ENCODE measurements around the gene DPF3. TPM values are rescaled to one million over a fixed set of nuclear protein-coding genes. Genes with fewer than 3 reads are reported as not detected.

The DPF3 gene
- total RNA-seq, 4 donors from 2014 or later = 0.19 to 3.8 (median 0.58) TPM

DNA sequence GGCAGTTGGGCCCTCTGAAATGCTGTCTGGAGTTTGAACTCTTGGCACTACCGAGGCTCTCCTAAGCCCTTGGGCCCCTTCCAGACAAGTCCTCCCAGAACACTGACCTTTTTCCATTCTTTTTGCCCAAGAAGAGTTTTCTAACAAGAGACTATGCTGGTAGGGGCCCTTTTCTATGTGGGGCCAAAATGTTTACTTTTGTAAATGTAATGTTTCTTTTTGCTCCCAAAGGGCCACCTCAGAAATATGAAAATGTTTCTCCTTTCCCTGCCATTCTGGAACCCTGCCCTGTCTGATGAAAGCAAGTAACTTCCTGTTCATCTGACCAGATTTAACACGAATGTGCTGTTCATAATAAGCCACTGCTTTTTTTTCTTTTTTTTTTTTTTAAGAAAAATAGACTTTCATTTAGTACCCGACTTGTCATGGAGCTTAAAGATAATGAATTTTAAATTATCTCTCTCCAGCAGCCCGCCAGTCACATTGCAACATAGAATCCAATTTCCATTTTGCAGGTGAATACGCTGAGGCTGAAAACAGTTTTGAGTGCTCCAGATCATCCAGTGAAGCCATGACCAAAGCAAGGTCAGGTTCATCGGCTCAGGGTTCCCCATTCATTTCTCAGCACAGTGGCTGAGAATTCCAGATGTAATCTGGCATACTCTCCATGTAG, 169.9 kb downstream of the DPF3 start:
- TF ChIP-seq, protein P1, sequence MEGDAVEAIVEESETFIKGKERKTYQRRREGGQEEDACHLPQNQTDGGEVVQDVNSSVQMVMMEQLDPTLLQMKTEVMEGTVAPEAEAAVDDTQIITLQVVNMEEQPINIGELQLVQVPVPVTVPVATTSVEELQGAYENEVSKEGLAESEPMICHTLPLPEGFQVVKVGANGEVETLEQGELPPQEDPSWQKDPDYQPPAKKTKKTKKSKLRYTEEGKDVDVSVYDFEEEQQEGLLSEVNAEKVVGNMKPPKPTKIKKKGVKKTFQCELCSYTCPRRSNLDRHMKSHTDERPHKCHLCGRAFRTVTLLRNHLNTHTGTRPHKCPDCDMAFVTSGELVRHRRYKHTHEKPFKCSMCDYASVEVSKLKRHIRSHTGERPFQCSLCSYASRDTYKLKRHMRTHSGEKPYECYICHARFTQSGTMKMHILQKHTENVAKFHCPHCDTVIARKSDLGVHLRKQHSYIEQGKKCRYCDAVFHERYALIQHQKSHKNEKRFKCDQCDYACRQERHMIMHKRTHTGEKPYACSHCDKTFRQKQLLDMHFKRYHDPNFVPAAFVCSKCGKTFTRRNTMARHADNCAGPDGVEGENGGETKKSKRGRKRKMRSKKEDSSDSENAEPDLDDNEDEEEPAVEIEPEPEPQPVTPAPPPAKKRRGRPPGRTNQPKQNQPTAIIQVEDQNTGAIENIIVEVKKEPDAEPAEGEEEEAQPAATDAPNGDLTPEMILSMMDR (IDR thresholded peaks at IDR 0.05) = no peak
- no peak for DNase-seq (ENCODE audit: low spot score)
- ATAC-seq (ENCODE audit: low FRiP score) = no peak

DNA sequence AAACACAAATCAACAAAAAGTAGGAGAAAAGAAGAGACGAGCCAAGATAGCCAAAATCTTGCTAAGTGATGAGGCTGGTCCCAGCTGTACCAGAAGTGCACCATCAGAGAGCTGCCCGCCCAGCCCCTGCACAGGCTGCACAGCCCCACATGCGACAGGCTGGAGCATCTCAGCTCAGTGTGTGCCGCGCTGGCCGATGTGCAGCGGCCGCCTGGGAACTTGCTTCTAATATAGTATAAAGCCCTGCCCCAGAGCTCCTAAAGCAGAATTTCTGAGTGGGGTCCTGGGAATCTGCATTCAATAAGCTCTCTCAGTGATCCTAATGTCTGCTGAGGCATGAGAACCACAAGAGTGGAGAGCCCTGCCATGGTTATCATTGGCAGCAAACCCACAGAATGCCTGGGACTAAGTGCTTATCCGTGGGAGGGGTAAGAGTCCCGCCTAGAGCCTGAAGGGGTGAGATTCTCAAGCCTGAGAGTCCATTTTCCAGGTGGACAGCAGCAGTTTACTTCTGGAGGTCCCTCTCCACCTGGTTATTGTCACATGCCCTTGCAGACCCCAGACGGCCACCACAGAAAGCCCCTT, 171.6 kb downstream of the DPF3 start:
- no peak for ATAC-seq (ENCODE audit: low FRiP score)
- TF ChIP-seq, protein P1 (IDR thresholded peaks at IDR 0.05) = no peak
- no peak for DNase-seq (ENCODE audit: low spot score)

DNA sequence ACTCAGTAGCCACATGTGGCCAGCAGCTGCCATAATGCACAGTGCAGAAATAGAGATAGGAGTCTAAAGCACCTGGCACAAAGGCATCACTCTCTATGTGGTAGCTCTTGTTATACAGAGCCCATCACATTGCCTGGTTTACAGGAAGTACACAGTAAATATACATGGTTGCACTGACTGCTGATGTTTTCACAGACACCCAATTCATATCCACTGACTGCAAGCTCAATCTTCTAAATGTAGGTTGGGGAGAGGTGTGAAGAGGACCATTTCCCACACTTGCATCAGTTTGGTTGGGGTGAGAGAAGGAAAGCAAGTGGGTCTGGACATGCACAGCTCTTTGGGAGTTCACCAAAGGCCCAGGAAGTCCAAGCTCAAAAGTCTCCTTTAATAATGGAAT, 172.8 kb downstream of the DPF3 start:
- ATAC-seq (ENCODE audit: low FRiP score) = no peak
- DNase-seq (ENCODE audit: low spot score) = no peak
- TF ChIP-seq, protein P1 (IDR thresholded peaks at IDR 0.05) = no peak

DNA sequence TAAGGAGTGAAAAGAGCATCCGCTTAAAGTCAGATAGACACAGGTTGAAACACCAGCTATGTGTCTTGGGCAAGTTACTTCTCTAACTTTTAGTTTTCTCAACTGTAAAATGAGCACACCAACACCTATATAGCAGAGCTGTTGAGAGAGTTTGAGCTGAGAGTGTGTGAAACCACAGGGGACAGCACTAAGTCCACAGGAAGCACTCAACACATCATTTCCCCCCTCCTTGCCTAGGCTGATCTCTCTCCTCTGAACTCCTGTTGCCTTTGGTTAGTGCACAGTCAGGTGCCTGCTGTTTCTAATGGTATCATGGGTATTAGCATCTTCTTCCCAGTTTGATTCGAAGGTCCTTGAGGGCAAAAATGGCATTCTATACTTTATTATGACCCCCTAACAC, 176.7 kb downstream of the DPF3 start:
- ATAC-seq (ENCODE audit: low FRiP score) (no peak), DNase-seq (ENCODE audit: low spot score) (no peak)
- TF ChIP-seq, protein P1 (IDR thresholded peaks at IDR 0.05) = no peak

DNA sequence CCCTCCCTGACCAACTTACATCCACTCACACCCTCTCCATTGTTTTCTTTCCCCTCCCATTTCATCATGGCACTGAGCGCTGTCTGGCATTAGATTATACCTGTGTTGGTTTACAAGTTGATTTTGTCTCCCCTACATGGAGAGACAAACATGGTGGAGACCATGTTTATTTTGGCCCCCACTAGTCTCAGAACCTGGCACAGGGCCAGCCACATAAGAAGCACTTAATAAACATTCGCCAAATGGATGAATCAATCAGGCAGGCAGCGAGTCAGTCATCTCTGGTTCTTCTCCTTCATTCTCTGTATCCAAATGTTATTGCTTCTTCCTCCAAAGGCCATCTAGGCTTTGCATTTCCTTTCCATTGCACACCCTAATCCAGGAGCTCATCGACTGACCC, 177.4 kb downstream of the DPF3 start:
- no peak for ATAC-seq (ENCODE audit: low FRiP score)
- DNase-seq (ENCODE audit: low spot score) = no peak
- TF ChIP-seq, protein P1 (IDR thresholded peaks at IDR 0.05) = no peak

DNA sequence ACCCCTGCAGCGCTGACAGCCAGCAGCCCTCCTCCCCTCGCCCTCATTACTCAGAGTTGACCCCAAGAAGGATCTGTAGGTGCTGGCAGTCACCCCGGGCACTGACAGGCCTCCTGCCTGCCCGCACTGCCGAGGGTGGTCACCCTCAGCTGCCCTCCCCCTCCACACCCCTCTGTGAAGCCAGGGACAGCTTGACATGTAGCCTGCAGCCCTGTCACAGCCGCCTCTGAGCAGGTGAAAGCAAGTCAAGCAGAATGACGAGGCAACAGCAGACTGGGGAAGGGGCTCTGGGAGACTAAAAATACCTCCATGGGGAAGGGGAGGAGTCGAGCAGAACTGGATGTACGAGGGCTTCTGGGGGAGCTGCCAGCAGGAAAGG, 178.1 kb downstream of the DPF3 start:
- ATAC-seq (ENCODE audit: low FRiP score) = no peak
- TF ChIP-seq, protein P1 (IDR thresholded peaks at IDR 0.05) = no peak
- no peak for DNase-seq (ENCODE audit: low spot score)

DNA sequence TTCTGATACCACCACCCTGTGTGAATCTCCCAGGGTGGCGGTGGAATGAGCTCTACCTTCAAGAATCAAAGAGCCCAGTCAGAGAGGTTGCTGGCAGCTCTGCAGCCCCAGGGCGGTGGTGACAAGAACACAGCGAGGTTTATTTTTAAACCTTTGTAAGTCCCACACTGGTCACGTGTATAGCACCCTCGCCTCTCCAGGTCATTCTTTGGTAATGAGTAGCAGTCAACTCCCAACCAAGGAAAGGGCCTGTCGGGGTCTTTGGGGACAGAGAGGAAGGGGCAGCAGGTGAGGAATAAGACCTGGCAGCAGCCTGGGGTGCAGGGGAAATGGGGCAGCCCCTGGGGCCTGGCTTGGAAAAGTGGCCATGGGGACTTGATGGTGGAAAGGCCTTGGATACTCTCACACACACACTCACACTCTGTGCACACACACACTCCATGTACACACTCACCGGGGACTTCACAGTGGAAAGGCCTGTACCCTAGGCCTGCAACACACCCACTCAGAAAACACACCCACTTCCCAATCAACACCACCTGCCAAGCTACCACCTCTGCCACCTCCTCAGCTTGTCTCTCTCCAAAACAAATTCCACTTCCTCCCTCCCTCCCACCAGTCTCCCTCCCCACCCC, 178.6 kb downstream of the DPF3 start:
- no peak for DNase-seq (ENCODE audit: low spot score)
- ATAC-seq (ENCODE audit: low FRiP score) = no peak
- TF ChIP-seq, protein P1 (IDR thresholded peaks at IDR 0.05) = no peak
